Measurements from ENCODE around the gene GCHFR.

- TF ChIP-seq EZH2 (IDR thresholded peaks at IDR 0.05) (no peak), EGR1 (IDR thresholded peaks at IDR 0.05; ENCODE audit: low read depth) (no peak), CEBPB (IDR thresholded peaks at IDR 0.05; ENCODE audit: low read depth) (no peak), POLR2A (IDR thresholded peaks at IDR 0.05; ENCODE audit: borderline replicate concordance, extremely low read depth, insufficient read depth, insufficient read length) (no peak)
- TF ChIP-seq, protein P1, sequence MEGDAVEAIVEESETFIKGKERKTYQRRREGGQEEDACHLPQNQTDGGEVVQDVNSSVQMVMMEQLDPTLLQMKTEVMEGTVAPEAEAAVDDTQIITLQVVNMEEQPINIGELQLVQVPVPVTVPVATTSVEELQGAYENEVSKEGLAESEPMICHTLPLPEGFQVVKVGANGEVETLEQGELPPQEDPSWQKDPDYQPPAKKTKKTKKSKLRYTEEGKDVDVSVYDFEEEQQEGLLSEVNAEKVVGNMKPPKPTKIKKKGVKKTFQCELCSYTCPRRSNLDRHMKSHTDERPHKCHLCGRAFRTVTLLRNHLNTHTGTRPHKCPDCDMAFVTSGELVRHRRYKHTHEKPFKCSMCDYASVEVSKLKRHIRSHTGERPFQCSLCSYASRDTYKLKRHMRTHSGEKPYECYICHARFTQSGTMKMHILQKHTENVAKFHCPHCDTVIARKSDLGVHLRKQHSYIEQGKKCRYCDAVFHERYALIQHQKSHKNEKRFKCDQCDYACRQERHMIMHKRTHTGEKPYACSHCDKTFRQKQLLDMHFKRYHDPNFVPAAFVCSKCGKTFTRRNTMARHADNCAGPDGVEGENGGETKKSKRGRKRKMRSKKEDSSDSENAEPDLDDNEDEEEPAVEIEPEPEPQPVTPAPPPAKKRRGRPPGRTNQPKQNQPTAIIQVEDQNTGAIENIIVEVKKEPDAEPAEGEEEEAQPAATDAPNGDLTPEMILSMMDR (IDR thresholded peaks at IDR 0.05 in 2 of 3, conservative IDR thresholded peaks at IDR 0.05 in 1 of 3; ENCODE audit: borderline replicate concordance in 1 of 3, insufficient read depth in 1 of 3, low read depth in 2 of 3, low read length in 2 of 3), result no peak
Measured at GRCh38 chr15:40723919-40724318, 39.9 kb upstream of the GCHFR start.

All from HCT116 (cell line).